Inflammatory macrophage treated with lipopolysaccharide for 4 hours (primary cell): ENCODE measurements around the gene WRAP73.

Experiments used
- DNase-seq: peaks from one replicate; pipeline ENCODE4 v3.0.0-alpha.2; 2020

WRAP73 gene

GRCh38 chr1:3649342-3650247 lies at the start of gene WRAP73:
TSS of gene WRAP73 (minus strand) at chr1:3650103. CDS start at chr1:3649999, 104 bp downstream.
- peak; percentile 97 for DNase-seq

- DNase-seq: no peak
Observed at GRCh38 chr1:3699596-3699995, 49.7 kb upstream of the WRAP73 start.

- DNase-seq: no peak
Observed at GRCh38 chr1:3698660-3699408, 48.9 kb upstream of the WRAP73 start.

GRCh38 chr1:3697810-3698209 lies 47.9 kb upstream of the WRAP73 start:
- no peak for DNase-seq

- DNase-seq: no peak
Observed at GRCh38 chr1:3697104-3697503, 47.2 kb upstream of the WRAP73 start.

GRCh38 chr1:3696689-3697088 lies 46.8 kb upstream of the WRAP73 start:
- DNase-seq: no peak

- peak; percentile 46 for DNase-seq
Observed at GRCh38 chr1:3695326-3696217, 45.7 kb upstream of the WRAP73 start.

GRCh38 chr1:3693321-3693720 lies 43.4 kb upstream of the WRAP73 start:
- no peak for DNase-seq

- DNase-seq: no peak
Observed at GRCh38 chr1:3692598-3692997, 42.7 kb upstream of the WRAP73 start.

- no peak for DNase-seq
Observed at GRCh38 chr1:3691421-3692204, 41.7 kb upstream of the WRAP73 start.

- no peak for DNase-seq
Observed at GRCh38 chr1:3690282-3691065, 40.6 kb upstream of the WRAP73 start.

GRCh38 chr1:3689138-3689750 lies 39.3 kb upstream of the WRAP73 start:
- no peak for DNase-seq

GRCh38 chr1:3688356-3689137 lies 38.6 kb upstream of the WRAP73 start:
- peak; percentile 44 for DNase-seq

- no peak for DNase-seq
Observed at GRCh38 chr1:3687504-3687903, 37.6 kb upstream of the WRAP73 start.

- no peak for DNase-seq
Observed at GRCh38 chr1:3685906-3686305, 36.0 kb upstream of the WRAP73 start.

GRCh38 chr1:3685222-3685621 lies 35.3 kb upstream of the WRAP73 start:
- DNase-seq: no peak

- DNase-seq: peak; percentile 19
Observed at GRCh38 chr1:3683992-3684391, 34.1 kb upstream of the WRAP73 start.

GRCh38 chr1:3683197-3683596 lies 33.3 kb upstream of the WRAP73 start:
- no peak for DNase-seq

GRCh38 chr1:3681898-3682806 lies 32.2 kb upstream of the WRAP73 start:
- DNase-seq: no peak
